Left forelimb (tissue), 1 donor: Measurements from ENCODE around the gene RSRC1.
"Not testable (repeated sequence)": the region's sequence is repeated elsewhere in the genome, so short reads cannot be mapped to it uniquely, and the experiment has no call there.

Source experiments
- DNase-seq: peaks from one replicate; pipeline ENCODE4 v3.0.0-alpha.2; 2018; ENCODE audit warnings: low spot score

Gene RSRC1

DNA sequence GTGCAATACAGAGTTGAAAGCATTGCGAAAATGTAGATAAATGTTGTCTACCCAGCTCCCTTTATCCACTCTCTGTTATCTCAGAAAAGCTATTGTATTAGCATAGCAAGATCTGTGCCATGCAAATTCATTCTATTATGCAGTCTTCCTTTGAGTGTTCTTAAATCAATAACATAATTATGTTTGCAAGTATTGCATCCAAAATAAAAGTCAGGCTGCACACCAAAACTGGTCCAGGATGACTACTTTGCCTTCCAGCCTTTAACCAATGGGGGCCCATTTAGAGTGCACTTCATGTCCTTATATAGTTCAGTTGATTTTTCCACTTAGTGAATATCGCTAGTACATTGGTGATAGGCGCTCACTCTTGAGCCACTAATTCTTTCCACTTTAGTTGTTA lies 353.7 kb downstream of the RSRC1 start:
- no peak for DNase-seq

- DNase-seq = no peak
Observed at GRCh38 chr3:158465074-158465473, 355.2 kb downstream of the RSRC1 start.

DNA sequence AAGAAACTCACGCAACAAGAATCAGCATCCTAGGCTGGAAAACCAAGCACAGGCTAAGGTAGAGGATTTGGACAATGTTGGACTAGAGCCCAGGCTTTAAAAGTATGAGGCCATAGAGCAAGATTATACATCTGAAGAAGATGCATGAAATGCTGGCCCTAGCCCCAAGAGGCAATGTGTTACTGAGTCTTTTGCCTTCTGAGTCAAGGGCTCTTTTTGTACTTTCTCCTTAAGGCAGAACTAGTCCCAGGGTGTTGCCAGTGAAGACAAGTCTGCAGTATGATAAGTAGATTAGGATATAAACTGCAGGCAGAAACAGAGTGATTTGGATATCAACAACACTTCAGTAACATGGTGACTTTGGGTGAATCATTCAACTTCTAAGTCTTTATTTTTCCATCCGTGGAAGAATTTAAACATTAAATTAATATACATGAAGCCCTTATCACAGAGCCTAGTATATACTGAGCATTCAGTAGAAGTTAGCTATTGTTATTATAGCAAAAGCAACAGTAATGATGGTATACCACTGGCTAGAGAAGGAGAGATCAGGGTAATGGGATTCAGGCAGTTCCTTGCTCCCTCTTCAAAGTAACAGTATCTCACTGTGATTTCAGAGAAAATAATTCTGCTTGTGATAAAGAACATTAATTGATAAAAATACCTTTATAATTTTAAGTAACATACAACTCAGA lies 361.2 kb downstream of the RSRC1 start:
- no peak for DNase-seq

- DNase-seq = no peak
Observed at GRCh38 chr3:158471639-158472294, 361.9 kb downstream of the RSRC1 start.

DNA sequence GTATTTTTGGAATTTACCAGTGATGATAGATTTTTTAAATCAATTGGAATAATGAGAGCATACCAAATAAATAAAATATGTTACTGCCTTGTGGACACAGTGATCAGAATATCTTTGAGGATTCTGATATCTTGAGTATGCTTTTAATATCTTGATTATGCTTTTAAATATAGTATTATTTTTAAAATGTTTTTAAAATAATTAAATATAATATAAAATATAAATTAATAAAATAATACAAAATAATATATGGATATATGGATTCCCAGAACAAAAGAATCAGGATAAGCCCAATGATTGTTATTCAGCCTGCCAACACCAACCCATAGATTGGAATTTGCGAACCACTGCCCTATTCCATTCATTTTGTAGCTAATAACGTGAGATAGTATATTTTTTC lies 369.2 kb downstream of the RSRC1 start:
- DNase-seq = no peak

GRCh38 chr3:158483701-158484235 lies 373.9 kb downstream of the RSRC1 start:
- no peak for DNase-seq

- DNase-seq = no peak
Observed at GRCh38 chr3:158486200-158486599, 376.3 kb downstream of the RSRC1 start.

GRCh38 chr3:158488670-158489069 lies 378.8 kb downstream of the RSRC1 start:
- DNase-seq = no peak

DNA sequence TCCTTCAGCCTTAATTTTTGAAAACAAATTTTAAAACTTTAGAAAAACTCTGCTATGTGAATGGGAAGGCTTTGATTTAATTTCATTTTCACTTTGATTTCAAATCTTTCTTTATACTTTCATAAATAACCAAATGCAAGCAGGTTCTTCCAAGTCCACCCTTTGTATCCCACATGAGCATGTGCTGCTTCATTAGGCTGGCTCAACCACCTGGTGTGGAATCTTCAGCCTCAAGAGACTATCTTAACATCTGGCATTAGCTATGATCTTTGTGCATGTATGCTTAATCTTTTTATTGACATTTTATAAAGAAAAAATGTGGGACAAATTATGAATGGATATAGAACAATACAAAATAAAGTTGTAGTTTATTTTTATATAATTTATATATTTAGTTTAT lies 379.3 kb downstream of the RSRC1 start:
- no peak for DNase-seq

GRCh38 chr3:158491968-158492367 lies 382.1 kb downstream of the RSRC1 start:
- DNase-seq = no peak

DNA sequence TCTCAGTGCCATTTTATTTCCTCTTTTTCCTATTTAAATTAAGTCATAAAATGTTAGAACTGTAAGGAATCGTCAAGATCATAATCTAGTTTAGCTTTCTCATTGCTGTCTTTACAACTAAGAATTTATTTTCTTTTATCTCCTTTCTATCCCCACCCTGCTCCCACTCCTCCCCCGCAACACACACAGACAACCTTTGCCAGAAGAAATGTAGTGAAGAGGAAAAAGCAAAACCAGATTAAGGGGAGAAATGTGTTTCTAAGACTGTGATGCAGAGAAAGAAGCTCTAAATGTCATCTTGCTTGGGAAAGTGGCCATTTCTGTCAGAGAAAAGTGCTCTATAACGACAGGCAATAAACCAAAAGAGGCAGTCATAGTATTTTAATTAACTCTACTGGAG lies 382.8 kb downstream of the RSRC1 start:
- DNase-seq = no peak

- no peak for DNase-seq
Observed at GRCh38 chr3:158493931-158494330, 384.0 kb downstream of the RSRC1 start.

- no peak for DNase-seq
Observed at GRCh38 chr3:158494673-158495072, 384.8 kb downstream of the RSRC1 start.

DNA sequence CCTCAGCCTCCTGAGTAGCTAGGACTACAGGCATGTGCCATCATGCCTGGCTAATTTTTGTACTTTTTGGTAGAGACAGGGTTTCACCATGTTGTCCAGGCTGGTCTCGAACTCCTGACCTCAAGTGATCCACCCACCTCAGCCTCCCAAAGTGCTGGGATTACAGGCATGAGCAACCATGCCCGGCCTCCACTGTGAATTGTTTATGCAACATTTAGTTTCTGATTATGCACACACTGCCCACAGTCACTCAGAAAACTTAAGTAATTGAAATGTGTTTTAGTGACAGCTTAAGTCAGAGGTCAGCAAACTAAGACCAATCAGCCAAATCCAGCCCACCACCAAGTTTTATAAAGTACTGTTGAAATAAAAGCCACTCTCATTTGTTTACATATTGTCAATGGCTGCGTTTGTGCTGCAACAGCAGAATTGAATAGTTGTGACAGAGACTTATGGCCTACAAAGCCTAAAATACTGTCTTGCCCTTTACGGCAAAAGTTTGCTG lies 385.6 kb downstream of the RSRC1 start:
- DNase-seq = not testable (repeated sequence)

- no peak for DNase-seq
Observed at GRCh38 chr3:158505117-158505516, 395.2 kb downstream of the RSRC1 start.

DNA sequence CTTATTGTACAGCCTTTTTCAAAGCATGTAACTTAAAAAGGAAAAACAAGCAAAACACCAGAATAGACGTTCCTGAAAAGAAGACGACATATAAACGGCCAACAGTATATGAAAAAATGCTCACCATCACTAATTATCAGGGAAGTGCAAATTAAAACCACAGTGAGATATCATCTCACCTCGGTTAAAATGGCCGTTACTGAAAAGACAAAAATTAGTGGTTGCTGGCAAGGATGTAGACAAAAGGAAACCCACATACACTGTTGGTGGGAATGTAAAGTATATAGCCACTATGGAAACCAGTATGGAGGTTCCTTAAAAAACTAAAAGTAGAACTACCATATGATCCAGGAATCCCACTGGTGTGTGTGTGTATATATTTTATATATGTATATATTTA lies 396.6 kb downstream of the RSRC1 start:
- no peak for DNase-seq

DNA sequence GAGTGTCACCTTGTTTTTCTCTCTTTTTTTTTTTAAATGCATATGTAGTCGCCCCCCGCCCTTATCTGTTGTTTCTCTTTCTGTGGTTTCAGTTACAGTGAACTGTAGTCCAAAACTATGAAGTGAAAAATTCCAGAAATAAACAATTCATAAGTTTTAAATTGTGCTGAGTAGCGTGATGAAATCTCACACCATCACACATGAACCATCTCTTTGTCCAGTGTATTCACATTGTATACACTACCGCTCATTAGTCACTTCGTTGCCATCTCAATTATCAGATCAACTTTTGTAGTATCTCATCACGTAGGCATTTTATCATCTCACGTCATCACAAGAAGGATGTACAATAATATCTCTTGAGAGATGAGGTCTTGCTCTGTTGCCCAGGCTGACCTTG lies 398.6 kb downstream of the RSRC1 start:
- no peak for DNase-seq

GRCh38 chr3:158509891-158510290 lies 400.0 kb downstream of the RSRC1 start:
- DNase-seq = no peak

- not testable (repeated sequence) for DNase-seq
Observed at GRCh38 chr3:158516729-158517128, 406.8 kb downstream of the RSRC1 start.

DNA sequence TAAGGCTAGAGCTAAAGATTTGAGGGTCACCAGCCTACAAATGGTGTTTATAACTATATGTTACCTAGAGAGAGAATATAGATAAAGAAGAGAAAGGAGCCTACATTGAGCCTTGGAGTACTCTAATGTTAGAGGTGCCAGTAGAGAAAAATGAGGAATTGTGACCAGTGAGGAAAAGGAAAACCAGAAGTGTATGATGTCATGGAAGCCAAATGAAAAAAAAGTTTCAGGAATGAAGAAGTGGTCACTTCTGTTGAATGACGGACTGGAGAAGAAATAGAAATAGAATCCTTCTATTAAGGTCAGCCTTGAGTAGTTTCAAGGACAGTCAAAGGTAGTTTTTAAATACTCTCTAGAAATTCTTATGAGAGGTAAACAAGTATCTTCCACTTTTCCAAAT lies 409.9 kb downstream of the RSRC1 start:
- no peak for DNase-seq

DNA sequence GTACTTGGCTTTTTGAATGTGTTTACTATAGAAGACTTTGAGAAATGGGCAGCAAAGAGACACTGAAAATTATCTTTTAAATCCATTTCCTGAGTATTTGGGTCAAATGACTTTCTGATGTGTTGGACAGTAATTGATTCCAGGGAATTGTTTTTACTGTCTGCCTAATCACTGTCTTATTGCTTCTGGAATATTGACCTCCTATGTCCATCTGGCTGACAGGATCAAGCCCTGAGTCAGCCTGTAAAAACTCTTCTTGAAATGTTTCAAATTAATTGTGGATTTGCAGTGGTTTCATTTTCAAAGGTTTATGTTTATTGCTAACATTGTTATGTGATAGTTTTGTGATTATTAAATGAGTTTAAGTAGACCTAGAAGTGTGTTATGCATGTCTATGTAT lies 410.5 kb downstream of the RSRC1 start:
- no peak for DNase-seq

- DNase-seq = no peak
Observed at GRCh38 chr3:158522221-158523136, 412.6 kb downstream of the RSRC1 start.
